Progenitor cell of endocrine pancreas (in vitro differentiated cells): ENCODE measurements around the gene SLC38A5. TPM values are rescaled to one million over a fixed set of nuclear protein-coding genes. Genes with fewer than 3 reads are reported as not detected.

ENCODE experiments used
- DNase-seq: peaks from one replicate; pipeline ENCODE4 v3.0.0; 2021; ENCODE audit warnings: low spot score; ENCODE audit not compliant: unreplicated experiment
- H3K27ac Mint-ChIP-seq: 2 replicates; pipeline ENCODE4 v1.8.0; 2021; ENCODE audit warnings: mild to moderate bottlenecking, moderate library complexity, mixed read lengths
- H3K27me3 Mint-ChIP-seq: 2 replicates; pipeline ENCODE4 v1.8.0; 2021; ENCODE audit warnings: mixed read lengths
- H3K36me3 Mint-ChIP-seq: 2 replicates; pipeline ENCODE4 v1.8.0; 2022; ENCODE audit warnings: mixed read lengths; ENCODE audit not compliant: insufficient read depth
- H3K4me1 Mint-ChIP-seq: 2 replicates; pipeline ENCODE4 v1.8.0; 2021; ENCODE audit warnings: low read depth, mixed read lengths
- H3K4me3 Mint-ChIP-seq: 2 replicates; pipeline ENCODE4 v1.8.0; 2021; ENCODE audit warnings: low read depth, mild to moderate bottlenecking, moderate library complexity, mixed read lengths
- H3K9me3 Mint-ChIP-seq: 2 replicates; pipeline ENCODE4 v1.8.0; 2021; ENCODE audit warnings: low read depth, mixed read lengths
- CTCF ChIP-seq: fragments of 200-600 bp; sonication (generic); IDR thresholded peaks from one replicate; pipeline ENCODE4 v1.5.0; 2021; ENCODE audit warnings: antibody characterized with exemption, mild to moderate bottlenecking; ENCODE audit not compliant: unreplicated experiment
- total RNA-seq: library from RNA; stranded (reverse); gene quantifications from 2 replicates; pipeline ENCODE4 v1.2.1, GENCODE V29; 2021

SLC38A5 gene
- total RNA-seq, 1 donor from 2014 or later = 0.74 TPM

- H3K27ac Mint-ChIP-seq = peak overlapping the region; percentile 74
These were observed 18.0 kb upstream of the SLC38A5 start for GRCh38 chrX:48488034-48488433.

GRCh38 chrX:48487362-48487798 lies 17.3 kb upstream of the SLC38A5 start:
- Mint-ChIP-seq H3K9me3 (peaks cover 3% of the 10 kb centered on the region), H3K27me3 (no peaks in the 10 kb centered on the region), H3K36me3 (peaks cover 3% of the 10 kb centered on the region), H3K4me3 (no peak overlapping the region), H3K4me1 (no peaks in the 10 kb centered on the region), H3K27ac (peak overlapping the region; percentile 59)
- TF ChIP-seq CTCF = no peak
- DNase-seq = no peak

More at GRCh38 chrX:48488034-48488433, 18.0 kb upstream of the SLC38A5 start:
- Mint-ChIP-seq H3K27me3 (no peaks in the 10 kb centered on the region), H3K4me1 (no peaks in the 10 kb centered on the region), H3K36me3 (peaks cover 3% of the 10 kb centered on the region), H3K9me3 (peaks cover 3% of the 10 kb centered on the region), H3K4me3 (no peak overlapping the region)
- TF ChIP-seq CTCF = no peak
- no peak for DNase-seq

- H3K36me3 Mint-ChIP-seq = peaks cover 13% of the 10 kb centered on the region
- no peak for TF ChIP-seq CTCF
- peaks cover 1% of the 10 kb centered on the region for H3K4me1 Mint-ChIP-seq
These were observed 12.5 kb upstream of the SLC38A5 start for GRCh38 chrX:48482526-48482925.

GRCh38 chrX:48480583-48480982 lies 10.5 kb upstream of the SLC38A5 start:
- Mint-ChIP-seq H3K9me3 (peaks cover 27% of the 10 kb centered on the region), H3K4me1 (peaks cover 9% of the 10 kb centered on the region), H3K4me3 (no peak overlapping the region), H3K27ac (no peak overlapping the region), H3K36me3 (peaks cover 10% of the 10 kb centered on the region), H3K27me3 (no peaks in the 10 kb centered on the region)
- TF ChIP-seq CTCF = no peak
- no peak for DNase-seq

More at GRCh38 chrX:48482526-48482925, 12.5 kb upstream of the SLC38A5 start:
- no peaks in the 10 kb centered on the region for H3K27me3 Mint-ChIP-seq
- H3K4me3 Mint-ChIP-seq = no peak overlapping the region
- H3K9me3 Mint-ChIP-seq = peaks cover 17% of the 10 kb centered on the region
- no peak for DNase-seq
- no peak overlapping the region for H3K27ac Mint-ChIP-seq

- no peak overlapping the region for H3K27ac Mint-ChIP-seq
- no peak overlapping the region for H3K4me3 Mint-ChIP-seq
- no peak for DNase-seq
- peaks cover 9% of the 10 kb centered on the region for H3K4me1 Mint-ChIP-seq
- no peaks in the 10 kb centered on the region for H3K27me3 Mint-ChIP-seq
- H3K36me3 Mint-ChIP-seq = peaks cover 10% of the 10 kb centered on the region
- no peak for TF ChIP-seq CTCF
- peaks cover 27% of the 10 kb centered on the region for H3K9me3 Mint-ChIP-seq
These were observed 10.1 kb upstream of the SLC38A5 start for GRCh38 chrX:48480142-48480541.
